GM12873 (cell line): ENCODE measurements around the gene UBE2Q2.

Source experiments
- CTCF ChIP-seq: IDR thresholded peaks from 2 replicates; pipeline ENCODE4 v1.5.1; 2012; ENCODE audit warnings: low read depth, mild to moderate bottlenecking, moderate library complexity, low read length, control low read depth; ENCODE audit not compliant: insufficient read depth; ENCODE audit errors: missing control alignments

UBE2Q2 gene

GRCh38 chr15:75947092-75947491 is 103.8 kb downstream of the UBE2Q2 start:
- no peak for TF ChIP-seq CTCF

GRCh38 chr15:75948761-75949296 is 105.6 kb downstream of the UBE2Q2 start:
- no peak for TF ChIP-seq CTCF
